SJCRH30 (cell line): ENCODE results near the gene TEN1. TPM values are rescaled to one million over a fixed set of nuclear protein-coding genes. Genes with fewer than 3 reads are reported as not detected.

Source experiments
- DNase-seq, 2 experiments: peaks; one replicate each; pipeline ENCODE4 v3.0.0-alpha.2; 2015 to 2020
- H3K27ac ChIP-seq: fragments of 250-450 bp; sonication (Bioruptor Pico); 2 replicates; pipeline ENCODE4 v1.5.1; 2020; ENCODE audit warnings: mild to moderate bottlenecking, moderate library complexity
- H3K27me3 ChIP-seq: fragments of 250-450 bp; sonication (Bioruptor Pico); 2 replicates; pipeline ENCODE4 v1.5.1; 2020; ENCODE audit warnings: mild to moderate bottlenecking, moderate library complexity
- H3K36me3 ChIP-seq: fragments of 250-450 bp; sonication (Bioruptor Pico); 2 replicates; pipeline ENCODE4 v1.5.1; 2020; ENCODE audit warnings: mild to moderate bottlenecking, moderate library complexity
- H3K4me1 ChIP-seq: fragments of 250-450 bp; sonication (Bioruptor Pico); 2 replicates; pipeline ENCODE4 v1.5.1; 2020; ENCODE audit warnings: mild to moderate bottlenecking, moderate library complexity
- H3K4me3 ChIP-seq: fragments of 250-450 bp; sonication (Bioruptor Pico); 2 replicates; pipeline ENCODE4 v1.5.1; 2020; ENCODE audit warnings: mild to moderate bottlenecking, moderate library complexity
- H3K9me3 ChIP-seq: fragments of 250-450 bp; sonication (Bioruptor Pico); replicated peaks from 2 replicates; pipeline ENCODE4 v1.5.1; 2020; ENCODE audit warnings: mild to moderate bottlenecking, moderate library complexity
- total RNA-seq: library from RNA; depleted of rRNA; stranded (reverse); fragments of >200 nt; shearing (Covaris generic); gene quantifications from 2 replicates; pipeline ENCODE4 v1.2.3, GENCODE V29; 2014

Gene TEN1
- total RNA-seq, 1 experiment from 2014 or later = 11.8 TPM

DNA sequence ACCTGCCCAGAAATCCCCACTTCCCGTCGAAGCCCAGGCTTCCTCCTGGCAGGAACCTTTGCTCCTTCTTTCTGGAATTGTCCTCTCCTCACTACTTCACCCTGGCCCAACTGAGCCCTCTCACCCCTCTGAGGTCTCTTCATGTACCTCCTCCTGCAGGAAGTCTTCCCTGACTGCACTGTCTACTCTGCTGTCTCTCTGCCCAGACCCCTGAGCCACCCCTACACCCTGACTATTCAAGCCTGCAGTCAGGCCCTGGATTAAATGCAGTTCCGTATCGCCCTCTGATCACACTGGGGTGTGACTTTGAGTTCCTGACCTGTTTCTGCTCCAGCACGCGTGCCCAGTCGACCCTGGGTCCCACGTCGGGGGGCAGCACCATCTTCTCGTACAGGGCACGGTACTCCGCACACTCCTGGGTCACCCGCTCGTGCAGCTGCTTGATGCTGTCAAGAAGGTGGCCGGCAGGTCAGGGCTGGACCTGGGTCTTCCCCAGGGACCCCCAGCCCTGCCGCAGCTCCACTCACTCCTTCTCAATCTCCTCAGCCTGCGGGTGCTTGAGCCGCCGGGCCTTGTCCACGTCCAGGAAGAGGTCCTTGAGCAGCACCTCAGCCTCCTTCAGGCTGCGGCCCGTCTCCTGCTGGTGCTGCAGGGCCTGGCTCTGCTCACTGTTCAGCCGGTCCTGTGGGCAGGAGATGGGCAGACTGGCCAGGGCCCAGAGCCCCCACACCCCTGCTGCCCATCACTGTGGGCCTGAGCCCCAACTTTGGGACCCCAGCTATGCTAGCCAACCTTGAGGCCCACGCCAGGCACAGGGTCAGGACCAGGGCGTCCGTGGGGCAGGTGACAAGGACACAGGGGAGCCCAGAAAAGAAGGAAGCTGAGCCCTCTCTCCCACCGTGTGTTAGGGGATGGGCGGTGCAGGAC lies 44.2 kb downstream of the TEN1 start:
- Histone ChIP-seq H3K27me3 (no peaks in the 10 kb centered on the region), H3K4me1 (peaks cover 7% of the 10 kb centered on the region; the same call in 1 of the 2 replicates), H3K27ac (no peak overlapping the region), H3K4me3 (no peak overlapping the region), H3K36me3 (no peaks in the 10 kb centered on the region), H3K9me3 (no peaks in the 10 kb centered on the region)
- no peak for DNase-seq

GRCh38 chr17:76023900-76024237 lies 44.8 kb downstream of the TEN1 start:
- Histone ChIP-seq H3K9me3 (no peaks in the 10 kb centered on the region), H3K27me3 (no peaks in the 10 kb centered on the region), H3K4me3 (no peak overlapping the region), H3K27ac (no peak overlapping the region), H3K36me3 (no peaks in the 10 kb centered on the region), H3K4me1 (peaks cover 13% of the 10 kb centered on the region; the same call in 1 of the 2 replicates)
- DNase-seq = no peak

DNA sequence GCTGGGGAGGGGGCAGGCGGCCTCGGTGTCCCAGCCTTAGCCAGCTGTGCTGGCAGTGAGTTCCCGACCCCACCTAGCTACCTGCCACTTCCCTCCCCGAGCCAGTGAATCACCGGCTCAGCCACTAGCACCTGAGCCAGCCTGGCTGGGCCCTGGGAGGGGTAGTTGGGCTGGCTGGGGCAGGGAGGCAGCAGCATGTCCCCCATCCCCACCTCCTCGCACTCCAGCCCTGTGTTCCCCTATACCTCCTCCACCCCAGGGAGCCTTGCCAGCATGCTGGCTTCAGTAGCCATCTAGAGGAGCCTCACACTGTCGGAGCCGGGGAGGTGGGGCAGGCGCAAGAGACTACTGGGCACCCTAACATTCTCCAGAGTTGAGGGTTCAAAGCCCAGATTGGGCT lies 45.3 kb downstream of the TEN1 start:
- H3K36me3 ChIP-seq = no peaks in the 10 kb centered on the region
- no peak for DNase-seq
- H3K27me3 ChIP-seq = no peaks in the 10 kb centered on the region
- H3K27ac ChIP-seq = no peak overlapping the region
- peaks cover 16% of the 10 kb centered on the region; the same call in 1 of the 2 replicates for H3K4me1 ChIP-seq
- no peak overlapping the region for H3K4me3 ChIP-seq
- no peaks in the 10 kb centered on the region for H3K9me3 ChIP-seq

DNA sequence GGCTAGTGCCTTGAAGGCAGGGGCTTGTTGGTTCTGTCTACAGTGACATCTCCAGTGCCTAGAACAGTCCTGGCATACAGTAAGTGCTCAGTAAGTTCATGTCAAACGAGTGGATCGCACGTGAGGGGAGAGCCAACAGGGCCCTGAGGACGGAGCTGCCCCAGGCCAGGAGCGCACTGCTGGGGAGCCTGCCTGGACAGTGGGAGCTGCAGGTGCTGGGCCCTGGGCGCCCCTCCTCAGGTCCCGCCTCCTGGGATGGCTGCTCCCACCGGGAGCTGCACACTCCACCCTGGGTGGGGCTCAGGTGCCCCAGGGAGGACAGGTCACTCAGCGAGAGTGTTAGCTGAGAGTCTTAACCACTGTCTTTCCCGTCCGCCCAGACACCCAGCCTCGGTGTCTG lies 46.3 kb downstream of the TEN1 start:
- no peaks in the 10 kb centered on the region for H3K36me3 ChIP-seq
- H3K9me3 ChIP-seq = no peaks in the 10 kb centered on the region
- H3K4me3 ChIP-seq = no peak overlapping the region
- DNase-seq = no peak
- H3K27ac ChIP-seq = no peak overlapping the region
- peaks cover 19% of the 10 kb centered on the region; the same call in 1 of the 2 replicates for H3K4me1 ChIP-seq
- no peaks in the 10 kb centered on the region for H3K27me3 ChIP-seq

DNA sequence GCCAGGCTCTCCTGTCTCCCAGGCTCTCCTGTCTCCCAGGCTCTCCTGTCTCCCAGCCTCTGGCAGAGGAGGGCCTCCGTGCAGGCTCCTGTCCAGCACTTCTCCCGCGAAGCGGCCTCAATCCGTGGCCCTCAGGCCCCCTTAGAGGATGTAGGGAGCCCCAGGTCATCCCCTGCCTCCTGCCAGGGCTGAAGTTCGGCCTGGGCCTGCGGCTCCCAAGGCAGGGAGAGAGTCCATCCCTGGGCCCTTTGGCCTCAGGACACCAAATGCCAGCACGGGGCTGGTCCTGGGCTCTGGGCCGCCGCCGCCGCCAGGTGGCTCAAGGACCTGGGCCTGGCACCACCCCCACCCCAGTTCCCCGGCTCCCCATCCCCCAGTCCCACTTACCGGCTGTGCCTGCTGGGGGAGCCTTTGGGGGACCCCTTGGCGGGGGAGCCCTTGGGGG lies 47.7 kb downstream of the TEN1 start:
- H3K4me1 ChIP-seq = peaks cover 19% of the 10 kb centered on the region; the same call in 1 of the 2 replicates
- H3K4me3 ChIP-seq = no peak overlapping the region
- no peaks in the 10 kb centered on the region for H3K36me3 ChIP-seq

GRCh38 chr17:76027159-76027839 lies 48.3 kb downstream of the TEN1 start, which contains the start of gene EVPL:
EVPL (minus strand) TSS chr17:76027306; CDS start chr17:76027198, 108 bp downstream.
- no peak within 1 kb of the TSS for H3K4me3 ChIP-seq
- peaks cover 19% of the 10 kb centered on the region; the same call in 1 of the 2 replicates for H3K4me1 ChIP-seq
- no peaks in the 10 kb centered on the region for H3K27me3 ChIP-seq
- no peaks in the 10 kb centered on the region for H3K36me3 ChIP-seq
- no peaks in the 10 kb centered on the region for H3K9me3 ChIP-seq
- peak; percentile 58 to 64 for DNase-seq
- no peak within 1 kb of the TSS for H3K27ac ChIP-seq

More for the DNA sequence above, 47.7 kb downstream of the TEN1 start:
- Histone ChIP-seq H3K9me3 (no peaks in the 10 kb centered on the region), H3K27ac (no peak overlapping the region), H3K27me3 (no peaks in the 10 kb centered on the region)
- DNase-seq = no peak

DNA sequence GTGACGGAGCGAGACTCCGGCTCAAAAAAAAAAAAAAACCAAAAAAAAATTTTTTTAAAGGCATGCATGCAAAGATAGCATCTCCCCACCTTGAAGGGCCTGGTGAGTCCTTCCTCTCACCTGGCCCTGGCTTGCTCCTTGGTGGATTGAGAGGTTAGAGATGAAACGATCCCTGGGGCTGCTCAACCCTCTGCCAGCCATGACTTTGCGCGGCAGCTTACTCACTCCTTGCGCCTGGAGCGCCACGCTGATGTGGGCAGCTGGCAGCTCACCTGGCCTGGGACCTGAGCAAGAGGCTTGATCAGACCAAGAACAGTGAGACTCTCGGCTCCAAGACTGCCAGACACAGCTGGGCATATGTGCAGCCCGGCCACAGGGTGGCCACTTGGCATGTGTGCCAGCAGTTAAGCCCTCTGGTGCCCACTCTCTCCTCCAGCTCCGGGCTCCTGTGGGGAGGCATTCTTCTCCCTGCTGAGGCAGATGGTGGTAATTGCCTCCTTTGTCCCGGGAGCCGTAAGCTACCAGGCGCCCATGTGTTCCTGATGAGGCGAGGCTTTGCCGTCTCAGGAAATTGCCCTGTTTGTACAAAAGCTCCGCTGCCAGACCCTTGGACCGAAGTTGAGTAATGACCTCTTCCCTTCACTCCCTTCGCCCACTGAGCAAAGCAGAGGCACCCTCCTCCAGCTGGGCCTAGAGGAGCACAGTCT lies 53.2 kb downstream of the TEN1 start:
- no peaks in the 10 kb centered on the region for H3K27me3 ChIP-seq

DNA sequence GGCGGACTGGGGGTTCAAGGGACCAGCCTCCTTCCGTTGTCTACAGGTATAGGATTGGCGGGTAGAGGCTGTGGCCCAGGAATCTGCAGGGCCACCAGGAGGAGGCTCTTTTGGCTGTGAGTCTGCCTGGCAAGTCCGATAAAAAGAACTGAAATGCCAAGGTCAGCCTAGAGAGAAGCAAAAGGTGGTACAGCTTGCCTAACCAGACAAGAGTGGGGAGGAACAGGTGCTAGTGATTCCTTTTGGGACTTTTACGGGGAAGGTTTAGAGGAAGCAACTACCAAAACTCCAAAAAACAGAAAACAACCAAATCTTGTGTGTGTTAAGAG lies 53.7 kb downstream of the TEN1 start:
- H3K9me3 ChIP-seq = no peaks in the 10 kb centered on the region
- DNase-seq = no peak
- no peaks in the 10 kb centered on the region for H3K27me3 ChIP-seq
- H3K4me1 ChIP-seq = peaks cover 16% of the 10 kb centered on the region
- no peak overlapping the region for H3K27ac ChIP-seq
- no peaks in the 10 kb centered on the region for H3K36me3 ChIP-seq
- no peak overlapping the region for H3K4me3 ChIP-seq

More for the DNA sequence above, 53.2 kb downstream of the TEN1 start:
- Histone ChIP-seq H3K4me1 (peaks cover 17% of the 10 kb centered on the region; the same call in 1 of the 2 replicates), H3K36me3 (no peaks in the 10 kb centered on the region), H3K4me3 (no peak overlapping the region), H3K27ac (no peak overlapping the region), H3K9me3 (no peaks in the 10 kb centered on the region)
- no peak for DNase-seq

DNA sequence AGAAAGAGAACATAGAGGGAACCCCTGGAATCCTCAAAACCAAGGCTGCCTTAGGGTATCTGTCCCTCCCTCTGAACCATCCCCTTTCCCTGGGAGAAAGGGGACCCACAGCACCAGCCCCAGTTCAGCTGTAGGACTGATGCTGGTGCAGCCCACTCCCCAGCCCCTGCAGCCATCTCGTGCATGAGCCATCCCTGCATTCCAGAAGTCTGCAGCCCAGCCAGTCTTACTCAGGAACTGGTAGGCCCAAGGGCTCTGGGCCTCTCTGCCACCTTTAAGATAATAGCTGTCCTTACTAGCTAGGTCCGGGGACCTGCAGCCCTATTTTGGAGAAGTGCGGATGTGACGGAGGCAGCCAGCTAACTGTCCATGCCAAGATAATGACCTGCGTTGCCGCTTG lies 54.1 kb downstream of the TEN1 start:
- no peak overlapping the region for H3K4me3 ChIP-seq
- no peaks in the 10 kb centered on the region; the same call in 1 of the 2 replicates for H3K36me3 ChIP-seq
- no peak for DNase-seq

DNA sequence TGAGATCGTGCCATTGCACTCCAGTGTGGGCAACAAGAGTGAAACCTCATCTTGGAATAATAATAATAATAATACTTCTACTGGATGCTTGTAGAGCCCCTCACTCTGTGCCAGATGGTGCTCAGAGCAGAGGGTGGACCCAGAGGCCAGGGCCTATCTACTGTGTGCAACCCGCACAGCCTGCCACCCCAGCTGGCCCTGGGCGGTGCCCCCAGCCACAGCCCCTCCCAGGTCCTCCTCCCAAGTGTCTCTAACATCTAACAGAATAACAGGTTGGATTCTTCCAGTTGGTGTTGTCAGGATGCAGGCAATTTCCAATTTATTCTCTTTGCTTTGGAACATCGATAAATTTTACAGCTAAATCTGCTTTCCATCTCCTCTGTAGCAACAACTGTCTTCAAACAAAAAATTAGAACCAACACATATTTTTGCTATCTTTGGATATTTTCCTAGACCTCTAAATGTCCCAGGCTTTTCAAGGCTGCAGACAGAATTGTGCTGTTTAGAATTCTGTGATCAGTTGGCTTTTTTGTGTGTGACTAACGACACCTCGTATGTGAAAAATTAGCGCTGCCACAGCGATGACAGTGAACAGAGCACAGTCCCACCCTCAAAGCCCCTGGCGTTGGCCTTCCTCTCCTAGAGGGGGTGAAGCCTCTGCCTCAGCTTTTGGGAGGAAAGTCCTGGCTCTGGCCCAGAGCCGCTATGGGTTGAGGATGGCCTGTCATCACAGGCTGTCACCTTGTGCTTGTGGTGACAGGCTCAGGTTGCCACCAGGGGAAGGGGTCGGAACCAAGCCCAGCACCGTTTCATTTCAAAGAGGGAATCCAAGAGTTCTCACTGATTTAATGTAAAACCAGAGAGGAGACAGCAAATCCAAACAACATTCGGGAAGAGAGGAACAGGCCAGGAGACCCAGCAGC lies 55.6 kb downstream of the TEN1 start:
- Histone ChIP-seq H3K27ac (no peak overlapping the region), H3K4me1 (peaks cover 7% of the 10 kb centered on the region), H3K4me3 (no peak overlapping the region), H3K27me3 (no peaks in the 10 kb centered on the region), H3K9me3 (no peaks in the 10 kb centered on the region), H3K36me3 (peaks cover 15% of the 10 kb centered on the region)
- no peak for DNase-seq

More for the DNA sequence above, 54.1 kb downstream of the TEN1 start:
- Histone ChIP-seq H3K4me1 (peaks cover 18% of the 10 kb centered on the region), H3K27ac (no peak overlapping the region), H3K27me3 (no peaks in the 10 kb centered on the region), H3K9me3 (no peaks in the 10 kb centered on the region)

- Histone ChIP-seq H3K4me3 (no peak overlapping the region), H3K27me3 (no peaks in the 10 kb centered on the region), H3K4me1 (peaks cover 3% of the 10 kb centered on the region; the same call in 1 of the 2 replicates), H3K27ac (no peak overlapping the region), H3K36me3 (peaks cover 35% of the 10 kb centered on the region), H3K9me3 (no peaks in the 10 kb centered on the region)
- no peak for DNase-seq
These were observed 57.6 kb downstream of the TEN1 start for GRCh38 chr17:76036497-76037261.

DNA sequence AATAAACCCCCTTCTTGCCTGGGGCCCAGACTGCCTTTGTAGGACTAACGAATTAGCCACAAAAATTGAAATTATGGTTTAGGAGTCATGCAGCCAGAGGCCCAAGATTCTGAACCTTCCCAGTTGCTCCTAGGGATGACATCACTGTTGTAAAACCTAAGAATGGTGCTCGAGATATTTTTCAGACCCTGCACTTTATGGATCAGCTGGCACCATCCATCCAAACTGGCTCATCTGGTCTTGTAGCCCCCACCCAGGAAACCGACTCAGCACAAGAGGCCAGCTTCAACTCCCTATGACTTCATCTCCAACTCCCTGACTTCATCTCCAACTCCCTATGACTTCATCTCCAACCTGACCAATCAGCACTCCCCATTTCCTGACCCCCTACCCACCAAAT lies 59.0 kb downstream of the TEN1 start:
- no peaks in the 10 kb centered on the region for H3K9me3 ChIP-seq
- peaks cover 3% of the 10 kb centered on the region; the same call in 1 of the 2 replicates for H3K4me1 ChIP-seq
- no peak overlapping the region for H3K4me3 ChIP-seq
- H3K27me3 ChIP-seq = no peaks in the 10 kb centered on the region
- DNase-seq = peak; percentile 69 to 72
- peaks cover 48% of the 10 kb centered on the region for H3K36me3 ChIP-seq
- peak overlapping the region; percentile 43 for H3K27ac ChIP-seq

DNA sequence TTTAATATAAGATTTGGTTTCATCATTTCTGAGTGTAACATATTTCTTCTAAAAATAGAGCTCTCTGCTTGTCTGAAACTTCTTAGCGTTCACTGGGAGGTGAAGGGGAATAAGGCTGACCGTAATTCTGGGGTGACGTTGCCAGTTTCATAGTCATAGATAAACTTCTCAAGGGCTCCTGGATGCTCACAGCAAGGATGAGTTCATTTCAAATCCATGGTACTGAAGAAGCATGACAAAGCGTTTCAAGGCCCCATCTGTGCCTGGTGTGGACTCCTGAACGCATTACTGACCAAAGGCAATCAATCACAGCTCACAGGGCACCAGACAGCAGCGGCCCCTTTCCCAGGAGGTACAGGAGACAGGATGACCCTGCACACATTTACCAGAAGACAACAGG lies 60.1 kb downstream of the TEN1 start:
- H3K36me3 ChIP-seq = peaks cover 58% of the 10 kb centered on the region
- H3K27me3 ChIP-seq = no peaks in the 10 kb centered on the region
- H3K4me1 ChIP-seq = peaks cover 3% of the 10 kb centered on the region; the same call in 1 of the 2 replicates
- no peak for DNase-seq
- H3K4me3 ChIP-seq = no peak overlapping the region
- no peaks in the 10 kb centered on the region for H3K9me3 ChIP-seq
- H3K27ac ChIP-seq = no peak overlapping the region
